ENCODE measurements around the gene GBX1.

- TF ChIP-seq CTCF (IDR thresholded peaks at IDR 0.05) (no peak), POLR2A (IDR thresholded peaks at IDR 0.05) (no peak)
These were observed 43.8 kb upstream of the GBX1 start for GRCh38 chr7:151211155-151211772.
